ENCODE measurements around the gene TSPY8.
"Not testable (repeated sequence)": the region's sequence is repeated elsewhere in the genome, so short reads cannot be mapped to it uniquely, and the experiment has no call there.

TSPY8 gene, protein sequence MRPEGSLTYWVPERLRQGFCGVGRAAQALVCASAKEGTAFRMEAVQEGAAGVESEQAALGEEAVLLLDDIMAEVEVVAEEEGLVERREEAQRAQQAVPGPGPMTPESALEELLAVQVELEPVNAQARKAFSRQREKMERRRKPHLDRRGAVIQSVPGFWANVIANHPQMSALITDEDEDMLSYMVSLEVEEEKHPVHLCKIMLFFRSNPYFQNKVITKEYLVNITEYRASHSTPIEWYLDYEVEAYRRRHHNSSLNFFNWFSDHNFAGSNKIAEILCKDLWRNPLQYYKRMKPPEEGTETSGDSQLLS

DNA sequence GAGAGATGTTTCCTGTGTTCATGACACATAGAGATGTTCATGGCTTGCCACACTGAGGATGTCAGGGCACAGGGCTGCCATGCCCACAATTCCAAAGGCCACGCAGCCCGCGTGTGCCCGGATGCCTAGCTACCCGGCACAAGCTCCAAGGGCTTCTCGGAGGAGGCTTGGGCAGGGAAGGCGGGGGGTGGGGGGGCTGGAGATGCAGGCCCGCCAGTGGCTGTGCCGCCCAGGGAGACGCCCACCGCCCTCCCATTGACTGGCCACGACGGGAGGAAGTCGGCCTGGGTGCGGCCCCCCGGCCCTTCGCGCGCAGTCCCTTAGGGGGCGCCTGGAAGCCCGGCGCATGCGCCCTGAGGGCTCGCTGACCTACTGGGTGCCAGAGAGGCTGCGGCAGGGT is at the start of gene TSPY8:
Gene TSPY8, plus strand, starts transcription at position 301 of the 400 bp plus-strand sequence. Its CDS starts 46 bp downstream, at position 347.
- not testable (repeated sequence) for H3K4me3 ChIP-seq (ENCODE audit: low read length)

DNA sequence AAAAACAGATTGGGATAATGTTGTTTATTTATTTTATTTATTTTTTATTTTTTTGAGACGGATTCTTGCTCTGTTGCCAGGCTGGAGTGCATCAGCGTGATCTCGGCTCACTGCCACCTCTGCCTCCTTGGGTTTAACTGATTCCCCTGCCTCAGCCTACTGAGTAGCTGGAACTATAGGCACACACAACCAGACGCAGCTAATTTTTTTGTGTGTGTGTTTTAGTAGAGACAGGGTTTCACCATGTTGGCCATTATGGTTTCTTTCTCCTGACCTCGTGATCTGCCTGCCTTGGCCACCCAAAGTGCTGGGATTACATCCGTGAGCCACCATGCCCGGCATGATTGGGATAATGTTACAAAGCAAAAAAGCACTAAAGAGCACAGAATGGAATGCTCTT is 36.6 kb upstream of the TSPY8 start:
- H3K4me3 ChIP-seq (ENCODE audit: low read length): no peak overlapping the region
- no peak for TF ChIP-seq ZNF274 (IDR thresholded peaks at IDR 0.05; ENCODE audit: low read depth, low read length)

DNA sequence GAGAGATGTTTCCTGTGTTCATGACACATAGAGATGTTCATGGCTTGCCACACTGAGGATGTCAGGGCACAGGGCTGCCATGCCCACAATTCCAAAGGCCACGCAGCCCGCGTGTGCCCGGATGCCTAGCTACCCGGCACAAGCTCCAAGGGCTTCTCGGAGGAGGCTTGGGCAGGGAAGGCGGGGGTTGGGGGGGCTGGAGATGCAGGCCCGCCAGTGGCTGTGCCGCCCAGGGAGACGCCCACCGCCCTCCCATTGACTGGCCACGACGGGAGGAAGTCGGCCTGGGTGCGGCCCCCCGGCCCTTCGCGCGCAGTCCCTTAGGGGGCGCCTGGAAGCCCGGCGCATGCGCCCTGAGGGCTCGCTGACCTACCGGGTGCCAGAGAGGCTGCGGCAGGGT is 20.4 kb upstream of the TSPY8 start, which contains the start of gene TSPY4:
Gene TSPY4, plus strand, starts transcription at position 301 of the 400 bp plus-strand sequence. Its CDS starts 46 bp downstream, at position 347.
- not testable (repeated sequence) for H3K4me3 ChIP-seq (ENCODE audit: low read length)

DNA sequence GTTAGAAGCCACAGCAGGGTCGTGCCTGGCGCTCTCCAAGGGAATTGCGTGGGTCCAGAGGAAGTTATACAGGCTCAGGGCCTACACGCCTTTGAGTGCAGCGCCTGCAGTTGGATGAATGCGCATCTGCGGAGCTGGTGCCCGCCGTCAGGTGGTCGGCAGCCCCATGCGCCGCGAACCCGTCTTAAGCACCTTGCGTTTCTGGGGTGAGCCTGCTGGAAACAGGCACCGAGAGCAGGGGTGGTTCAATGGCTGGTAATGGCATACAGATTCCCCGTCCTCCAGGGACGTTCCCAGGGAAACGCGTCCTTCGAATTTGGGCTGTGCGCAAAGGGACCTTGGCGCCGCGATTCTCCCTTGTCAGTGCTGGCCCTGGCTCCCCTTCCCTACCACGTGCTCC is 38.9 kb downstream of the TSPY8 start:
- H3K4me3 ChIP-seq (ENCODE audit: low read length): not testable (repeated sequence)

DNA sequence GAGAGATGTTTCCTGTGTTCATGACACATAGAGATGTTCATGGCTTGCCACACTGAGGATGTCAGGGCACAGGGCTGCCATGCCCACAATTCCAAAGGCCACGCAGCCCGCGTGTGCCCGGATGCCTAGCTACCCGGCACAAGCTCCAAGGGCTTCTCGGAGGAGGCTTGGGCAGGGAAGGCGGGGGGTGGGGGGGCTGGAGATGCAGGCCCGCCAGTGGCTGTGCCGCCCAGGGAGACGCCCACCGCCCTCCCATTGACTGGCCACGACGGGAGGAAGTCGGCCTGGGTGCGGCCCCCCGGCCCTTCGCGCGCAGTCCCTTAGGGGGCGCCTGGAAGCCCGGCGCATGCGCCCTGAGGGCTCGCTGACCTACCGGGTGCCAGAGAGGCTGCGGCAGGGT is 40.5 kb downstream of the TSPY8 start, which contains the start of gene TSPY3:
Gene TSPY3, plus strand, starts transcription at position 301 of the 400 bp plus-strand sequence. Its CDS starts 46 bp downstream, at position 347.
- H3K4me3 ChIP-seq (ENCODE audit: low read length): not testable (repeated sequence)
